GM10266 (cell line): ENCODE results near the gene CNTN4.

ENCODE experiments used
- DNase-seq: peaks from one replicate; pipeline ENCODE4 v3.0.0; 2012; ENCODE audit errors: extremely low spot score
- CTCF ChIP-seq: IDR thresholded peaks from 2 replicates; pipeline ENCODE4 v1.5.1; 2012; ENCODE audit warnings: mild to moderate bottlenecking, low read depth; ENCODE audit not compliant: control insufficient read depth, insufficient read depth; ENCODE audit errors: missing control alignments

Gene CNTN4

GRCh38 chr3:2876362-2876761, 777.7 kb downstream of the CNTN4 start:
- no peak for TF ChIP-seq CTCF
- no peak for DNase-seq

GRCh38 chr3:2879023-2879422, 780.4 kb downstream of the CNTN4 start:
- no peak for TF ChIP-seq CTCF
- no peak for DNase-seq

GRCh38 chr3:2879587-2879986, 780.9 kb downstream of the CNTN4 start:
- TF ChIP-seq CTCF = no peak

GRCh38 chr3:2880218-2880756, 781.6 kb downstream of the CNTN4 start:
- no peak for DNase-seq
- no peak for TF ChIP-seq CTCF

More at GRCh38 chr3:2879587-2879986, 780.9 kb downstream of the CNTN4 start:
- no peak for DNase-seq

- DNase-seq = no peak
- TF ChIP-seq CTCF = no peak
Observed at GRCh38 chr3:2883283-2883682, 784.6 kb downstream of the CNTN4 start.

GRCh38 chr3:2888592-2888991, 789.9 kb downstream of the CNTN4 start:
- TF ChIP-seq CTCF = no peak
- DNase-seq = no peak

GRCh38 chr3:2889736-2890135, 791.1 kb downstream of the CNTN4 start:
- no peak for TF ChIP-seq CTCF
- DNase-seq = no peak
